HCT116 (cell line): Measurements from ENCODE around the gene C15orf40.

Experiments
- POLR2A ChIP-seq: IDR thresholded peaks from 2 replicates; pipeline ENCODE4 v1.7.0; 2011; ENCODE audit warnings: borderline replicate concordance; ENCODE audit not compliant: insufficient read depth, insufficient read length; ENCODE audit errors: extremely low read depth
- POLR2AphosphoS5 ChIP-seq: IDR thresholded peaks from 2 replicates; pipeline ENCODE4 v1.6.1; 2011; ENCODE audit warnings: mild to moderate bottlenecking, low read depth, low read length, moderate library complexity
- ZNF274 ChIP-seq: fragments of 200-500 bp; sonication (Bioruptor generic); IDR thresholded peaks from 2 replicates; pipeline ENCODE4 v1.6.1; 2014; ENCODE audit warnings: mild to moderate bottlenecking, low read depth, low read length, inconsistent platforms
- TF ChIP-seq, protein P1 (sequence below), 3 experiments: fragments of 200-600 bp in 1 of 3; sonication (generic) in 1 of 3; IDR thresholded peaks in 2 of 3; conservative IDR thresholded peaks in 1 of 3; 2 replicates each; pipeline ENCODE4 v1.5.1; 2012 to 2017; ENCODE audit warnings: low read depth in 2 of 3, low read length in 2 of 3, antibody characterized with exemption in 1 of 3, borderline replicate concordance in 1 of 3, control low read depth in 1 of 3, mild to moderate bottlenecking in 1 of 3, mixed read lengths in 1 of 3, mixed run types in 1 of 3, moderate library complexity in 1 of 3; ENCODE audit not compliant: insufficient read depth in 1 of 3

GRCh38 chr15:82972990-82973389 is 38.4 kb downstream of the C15orf40 start:
- TF ChIP-seq, protein P1, sequence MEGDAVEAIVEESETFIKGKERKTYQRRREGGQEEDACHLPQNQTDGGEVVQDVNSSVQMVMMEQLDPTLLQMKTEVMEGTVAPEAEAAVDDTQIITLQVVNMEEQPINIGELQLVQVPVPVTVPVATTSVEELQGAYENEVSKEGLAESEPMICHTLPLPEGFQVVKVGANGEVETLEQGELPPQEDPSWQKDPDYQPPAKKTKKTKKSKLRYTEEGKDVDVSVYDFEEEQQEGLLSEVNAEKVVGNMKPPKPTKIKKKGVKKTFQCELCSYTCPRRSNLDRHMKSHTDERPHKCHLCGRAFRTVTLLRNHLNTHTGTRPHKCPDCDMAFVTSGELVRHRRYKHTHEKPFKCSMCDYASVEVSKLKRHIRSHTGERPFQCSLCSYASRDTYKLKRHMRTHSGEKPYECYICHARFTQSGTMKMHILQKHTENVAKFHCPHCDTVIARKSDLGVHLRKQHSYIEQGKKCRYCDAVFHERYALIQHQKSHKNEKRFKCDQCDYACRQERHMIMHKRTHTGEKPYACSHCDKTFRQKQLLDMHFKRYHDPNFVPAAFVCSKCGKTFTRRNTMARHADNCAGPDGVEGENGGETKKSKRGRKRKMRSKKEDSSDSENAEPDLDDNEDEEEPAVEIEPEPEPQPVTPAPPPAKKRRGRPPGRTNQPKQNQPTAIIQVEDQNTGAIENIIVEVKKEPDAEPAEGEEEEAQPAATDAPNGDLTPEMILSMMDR (IDR thresholded peaks at IDR 0.05 in 2 of 3, conservative IDR thresholded peaks at IDR 0.05 in 1 of 3; ENCODE audit: borderline replicate concordance in 1 of 3, insufficient read depth in 1 of 3, low read depth in 2 of 3, low read length in 2 of 3): no peak
- no peak for TF ChIP-seq POLR2AphosphoS5
- no peak for TF ChIP-seq ZNF274
- no peak for TF ChIP-seq POLR2A
